HL-60 (cell line): Measurements from ENCODE around the gene PLEKHA8.

Source experiments
- DNase-seq, 2 experiments: peaks; one replicate each; pipeline ENCODE4 v3.0.0-alpha.2; 2010 to 2020; ENCODE audit warnings: low read depth in 1 of 2, low spot score in 1 of 2
- H3K27ac ChIP-seq: fragments of 250-450 bp; sonication (Bioruptor Pico); replicated peaks from 2 replicates; pipeline ENCODE4 v1.5.1; 2020; ENCODE audit warnings: mild to moderate bottlenecking, moderate library complexity
- H3K27me3 ChIP-seq: fragments of 250-450 bp; sonication (Bioruptor Pico); 2 replicates; pipeline ENCODE4 v1.5.1; 2021; ENCODE audit warnings: mild to moderate bottlenecking, moderate library complexity; ENCODE audit not compliant: insufficient read depth, poor library complexity, severe bottlenecking
- H3K4me3 ChIP-seq: replicated peaks from 2 replicates; pipeline ENCODE4 v1.5.1; 2011; ENCODE audit warnings: mild to moderate bottlenecking, control low read depth, low read length; ENCODE audit not compliant: insufficient read depth
- GABPA ChIP-seq: IDR thresholded peaks from 2 replicates; pipeline ENCODE4 v1.6.1; 2012; ENCODE audit warnings: low read depth
- POLR2AphosphoS5 ChIP-seq: IDR thresholded peaks from 2 replicates; pipeline ENCODE4 v1.6.1; 2012; ENCODE audit warnings: low read depth
- REST ChIP-seq: IDR thresholded peaks from 2 replicates; pipeline ENCODE4 v1.6.1; 2012; ENCODE audit warnings: low read depth; ENCODE audit not compliant: insufficient replicate concordance
- SPI1 ChIP-seq: IDR thresholded peaks from 2 replicates; pipeline ENCODE4 v1.6.1; 2012; ENCODE audit warnings: low read depth, mild to moderate bottlenecking, borderline replicate concordance
- TF ChIP-seq, protein P1 (sequence below): IDR thresholded peaks from one replicate; pipeline ENCODE4 v1.5.1; 2011; ENCODE audit warnings: low read length, control low read depth, inconsistent platforms; ENCODE audit not compliant: insufficient read depth

PLEKHA8 gene

GRCh38 chr7:30133736-30134610 lies 105.8 kb downstream of the PLEKHA8 start:
- Histone ChIP-seq H3K27me3 (no peaks in the 10 kb centered on the region), H3K27ac (peak overlapping the region; percentile 55), H3K4me3 (peak overlapping the region; percentile 96)
- DNase-seq: no peak
- TF ChIP-seq GABPA (no peak), REST (no peak), POLR2AphosphoS5 (no peak), SPI1 (no peak)
- TF ChIP-seq, protein P1, sequence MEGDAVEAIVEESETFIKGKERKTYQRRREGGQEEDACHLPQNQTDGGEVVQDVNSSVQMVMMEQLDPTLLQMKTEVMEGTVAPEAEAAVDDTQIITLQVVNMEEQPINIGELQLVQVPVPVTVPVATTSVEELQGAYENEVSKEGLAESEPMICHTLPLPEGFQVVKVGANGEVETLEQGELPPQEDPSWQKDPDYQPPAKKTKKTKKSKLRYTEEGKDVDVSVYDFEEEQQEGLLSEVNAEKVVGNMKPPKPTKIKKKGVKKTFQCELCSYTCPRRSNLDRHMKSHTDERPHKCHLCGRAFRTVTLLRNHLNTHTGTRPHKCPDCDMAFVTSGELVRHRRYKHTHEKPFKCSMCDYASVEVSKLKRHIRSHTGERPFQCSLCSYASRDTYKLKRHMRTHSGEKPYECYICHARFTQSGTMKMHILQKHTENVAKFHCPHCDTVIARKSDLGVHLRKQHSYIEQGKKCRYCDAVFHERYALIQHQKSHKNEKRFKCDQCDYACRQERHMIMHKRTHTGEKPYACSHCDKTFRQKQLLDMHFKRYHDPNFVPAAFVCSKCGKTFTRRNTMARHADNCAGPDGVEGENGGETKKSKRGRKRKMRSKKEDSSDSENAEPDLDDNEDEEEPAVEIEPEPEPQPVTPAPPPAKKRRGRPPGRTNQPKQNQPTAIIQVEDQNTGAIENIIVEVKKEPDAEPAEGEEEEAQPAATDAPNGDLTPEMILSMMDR: no peak

GRCh38 chr7:30134611-30135300 lies 106.5 kb downstream of the PLEKHA8 start, which contains the start of gene MTURN:
TSS of gene MTURN (plus strand) at chr7:30134986. CDS start at chr7:30135137, 151 bp downstream.
- Histone ChIP-seq H3K4me3 (peak within 1 kb of the TSS; percentile 96), H3K27me3 (no peaks in the 10 kb centered on the region), H3K27ac (peak within 1 kb of the TSS; percentile 82)
- TF ChIP-seq SPI1: no peak
- TF ChIP-seq POLR2AphosphoS5: no peak
- no peak for TF ChIP-seq GABPA
- TF ChIP-seq, protein P1: no peak
- peak; percentile 71 to 83 for DNase-seq

GRCh38 chr7:30135301-30136116 lies 107.3 kb downstream of the PLEKHA8 start:
- TF ChIP-seq, protein P1: no peak
- TF ChIP-seq REST: no peak
- no peak for TF ChIP-seq SPI1
- TF ChIP-seq GABPA: no peak
- TF ChIP-seq POLR2AphosphoS5: peak; percentile 71
- DNase-seq: peak; percentile 68 to 80
- Histone ChIP-seq H3K27me3 (no peaks in the 10 kb centered on the region), H3K27ac (peak overlapping the region; percentile 82), H3K4me3 (peak overlapping the region; percentile 96)
